Upper lobe of right lung (tissue), 1 donor: ENCODE measurements around the gene OR6K6. TPM values are rescaled to one million over a fixed set of nuclear protein-coding genes. Genes with fewer than 3 reads are reported as not detected.

Experiments
- ATAC-seq: fragments of 200-7000 bp; cut with Tn5 transposase; one replicate; pipeline ENCODE4 v1.9.1; 2020; ENCODE audit warnings: mild to moderate bottlenecking, moderate library complexity
- DNase-seq: peaks from one replicate; pipeline ENCODE4 v3.0.0-alpha.2; 2020
- H3K27ac ChIP-seq: fragments of 200-600 bp; one replicate; pipeline ENCODE4 v1.8.0; 2022
- H3K27me3 ChIP-seq: fragments of 200-600 bp; one replicate; pipeline ENCODE4 v1.8.0; 2022; ENCODE audit warnings: mild to moderate bottlenecking
- H3K36me3 ChIP-seq: fragments of 200-600 bp; one replicate; pipeline ENCODE4 v1.8.0; 2022
- H3K4me1 ChIP-seq: fragments of 200-600 bp; one replicate; pipeline ENCODE4 v1.8.0; 2022
- H3K4me3 ChIP-seq: fragments of 200-600 bp; one replicate; pipeline ENCODE4 v1.8.0; 2022; ENCODE audit warnings: mild to moderate bottlenecking
- H3K9me3 ChIP-seq: fragments of 200-600 bp; one replicate; pipeline ENCODE4 v1.8.0; 2022
- CTCF ChIP-seq: fragments of 200-600 bp; IDR thresholded peaks from one replicate; pipeline ENCODE4 v1.8.0; 2022; ENCODE audit warnings: antibody characterized with exemption
- intact Hi-C: fragments of 100-400 bp; cut with DNase I; formaldehyde crosslinking; loops from one replicate; pipeline ENCODE4 v1.11.0; 2022
- long read RNA-seq: library from polyadenylated mRNA; unstranded; transcript quantifications from one replicate; pipeline ENCODE4 v2.0.0, GENCODE V29; 2021
- total RNA-seq: library from RNA; stranded (reverse); fragmentation: NEBNext Ultra II Directional; extraction: Animal tissue kit (Norgen Biotek cat#: 25700); gene quantifications from one replicate; pipeline ENCODE4 v1.2.1, GENCODE V29; 2021
- donor health status: DM: no; HTN: yes; CAD: no; lungs with severe emphysema.

Gene OR6K6, protein sequence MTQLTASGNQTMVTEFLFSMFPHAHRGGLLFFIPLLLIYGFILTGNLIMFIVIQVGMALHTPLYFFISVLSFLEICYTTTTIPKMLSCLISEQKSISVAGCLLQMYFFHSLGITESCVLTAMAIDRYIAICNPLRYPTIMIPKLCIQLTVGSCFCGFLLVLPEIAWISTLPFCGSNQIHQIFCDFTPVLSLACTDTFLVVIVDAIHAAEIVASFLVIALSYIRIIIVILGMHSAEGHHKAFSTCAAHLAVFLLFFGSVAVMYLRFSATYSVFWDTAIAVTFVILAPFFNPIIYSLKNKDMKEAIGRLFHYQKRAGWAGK
- total RNA-seq, result not detected
- long read RNA-seq, partial matches to known transcripts, result 0 of 1 reads
- long read RNA-seq, other reads (novel, unspliced or antisense), result 0 of 1 reads

- Histone ChIP-seq H3K4me1 (no peaks in the 10 kb centered on the region), H3K4me3 (no peak within 1 kb of the TSS), H3K36me3 (no peaks in the 10 kb centered on the region), H3K27ac (no peak within 1 kb of the TSS), H3K27me3 (no peaks in the 10 kb centered on the region), H3K9me3 (no peaks in the 10 kb centered on the region)
- intact Hi-C loops, result no loop called here
- TF ChIP-seq CTCF, result no peak
- DNase-seq (no peak), ATAC-seq (no peak)
These were observed at the start of gene OR6K6 for GRCh38 chr1:158754420-158754819. Gene OR6K6, plus strand, starts transcription at chr1:158754720. Its CDS starts 168 bp downstream, at chr1:158754888.

GRCh38 chr1:158706096-158706495 lies 48.4 kb upstream of the OR6K6 start:
- no peaks in the 10 kb centered on the region for H3K4me1 ChIP-seq
- H3K27ac ChIP-seq, result no peak overlapping the region
- ATAC-seq (no peak), DNase-seq (no peak)
- intact Hi-C loops, result no loop called here
- H3K36me3 ChIP-seq, result no peaks in the 10 kb centered on the region
- H3K4me3 ChIP-seq, result no peak overlapping the region
- TF ChIP-seq CTCF, result no peak
- H3K27me3 ChIP-seq, result no peaks in the 10 kb centered on the region
- no peaks in the 10 kb centered on the region for H3K9me3 ChIP-seq

GRCh38 chr1:158711098-158711497 lies 43.4 kb upstream of the OR6K6 start:
- ATAC-seq, result no peak
- intact Hi-C loops, result no loop called here
- H3K27ac ChIP-seq, result no peak overlapping the region

GRCh38 chr1:158714754-158715153 lies 39.8 kb upstream of the OR6K6 start:
- DNase-seq (no peak), ATAC-seq (no peak)
- intact Hi-C loops, result no loop called here
- Histone ChIP-seq H3K27me3 (no peaks in the 10 kb centered on the region), H3K9me3 (no peaks in the 10 kb centered on the region), H3K4me1 (no peaks in the 10 kb centered on the region), H3K27ac (no peak overlapping the region), H3K4me3 (no peak overlapping the region), H3K36me3 (no peaks in the 10 kb centered on the region)
- no peak for TF ChIP-seq CTCF

More at GRCh38 chr1:158711098-158711497, 43.4 kb upstream of the OR6K6 start:
- DNase-seq, result no peak
- H3K9me3 ChIP-seq, result no peaks in the 10 kb centered on the region
- no peak for TF ChIP-seq CTCF
- H3K27me3 ChIP-seq, result no peaks in the 10 kb centered on the region
- H3K36me3 ChIP-seq, result no peaks in the 10 kb centered on the region
- H3K4me3 ChIP-seq, result no peak overlapping the region
- H3K4me1 ChIP-seq, result no peaks in the 10 kb centered on the region

GRCh38 chr1:158716335-158716734 lies 38.2 kb upstream of the OR6K6 start:
- ATAC-seq (no peak), DNase-seq (no peak)
- no peak for TF ChIP-seq CTCF
- no peaks in the 10 kb centered on the region for H3K4me1 ChIP-seq
- no peaks in the 10 kb centered on the region for H3K27me3 ChIP-seq
- H3K36me3 ChIP-seq, result no peaks in the 10 kb centered on the region
- H3K27ac ChIP-seq, result no peak overlapping the region
- H3K9me3 ChIP-seq, result no peaks in the 10 kb centered on the region
- H3K4me3 ChIP-seq, result no peak overlapping the region
- intact Hi-C loops, result no loop called here
